B cell (primary cell): ENCODE results near the gene CYB5R3. TPM values are rescaled to one million over a fixed set of nuclear protein-coding genes. Genes with fewer than 3 reads are reported as not detected.
A peak's percentile ranks its signal among the peaks of the same experiment; 100 is the strongest.

Experiments
- ATAC-seq: fragments of 200-7000 bp; cut with Tn5 transposase; one replicate; pipeline ENCODE4 v1.10.0; 2021; ENCODE audit warnings: low read depth, mild to moderate bottlenecking, moderate number of reproducible peaks, moderate library complexity
- CTCF ChIA-PET: fragments of 350-600 bp; sonication (Branson Sonifier 250); formaldehyde crosslinking; loops from one replicate; lab custom pipeline; 2021; ENCODE audit warnings: antibody characterized with exemption, inconsistent platforms; lab: Charles Lee
- POLR2A ChIA-PET: fragments of 350-600 bp; sonication (Branson Sonifier 250); formaldehyde crosslinking; loops from one replicate; lab custom pipeline; 2021; ENCODE audit warnings: antibody characterized with exemption; lab: Charles Lee
- DNase-seq: peaks from one replicate; pipeline ENCODE4 v3.0.0; 2013
- H2AFZ ChIP-seq: 2 replicates; pipeline ENCODE4 v1.6.1; 2012; ENCODE audit warnings: mild to moderate bottlenecking, low read depth, low read length; ENCODE audit not compliant: insufficient read depth, poor library complexity, severe bottlenecking
- H3K27ac ChIP-seq, 2 donors: 1 replicate in 1 of 2; 2 replicates in 1 of 2; pipeline ENCODE4 v1.5.1; 2012 to 2013; ENCODE audit warnings: low read length in 2 of 2, mild to moderate bottlenecking in 2 of 2, moderate library complexity in 1 of 2
- H3K27me3 ChIP-seq, 4 experiments: fragments of 200-600 bp in 1 of 4; sonication (generic) in 1 of 4; replicated peaks in 1 of 4; 1 replicate in 2 of 4; 2 replicates in 2 of 4; pipeline versions ENCODE4 v1.6.1 to v1.7.0; 2013 to 2016; ENCODE audit warnings: low read length in 3 of 4, mild to moderate bottlenecking in 2 of 4, mixed read lengths in 1 of 4, moderate library complexity in 1 of 4; ENCODE audit not compliant: insufficient read depth in 4 of 4, control insufficient read depth in 3 of 4; ENCODE audit errors: control extremely low read depth in 1 of 4
- H3K36me3 ChIP-seq, 2 experiments: replicated peaks in 1 of 2; 1 replicate in 1 of 2; 2 replicates in 1 of 2; pipeline versions ENCODE4 v1.6.1 to v1.7.1; 2013; ENCODE audit warnings: low read length in 1 of 2; ENCODE audit not compliant: insufficient read depth in 2 of 2, control insufficient read depth in 1 of 2; ENCODE audit errors: control extremely low read depth in 1 of 2, extremely low read depth in 1 of 2
- H3K4me1 ChIP-seq, 2 donors: fragments of 200-600 bp in 1 of 2; sonication (generic) in 1 of 2; 1 replicate in 1 of 2; 2 replicates in 1 of 2; pipeline versions ENCODE4 v1.5.1 to v1.6.1; 2013 to 2017; ENCODE audit warnings: low read length in 2 of 2; ENCODE audit not compliant: control insufficient read depth in 2 of 2, insufficient read depth in 2 of 2
- H3K4me2 ChIP-seq: replicated peaks from 2 replicates; pipeline ENCODE3; 2012; ENCODE audit warnings: mild to moderate bottlenecking, low read depth, low read length; ENCODE audit not compliant: poor library complexity, severe bottlenecking
- H3K4me3 ChIP-seq, 5 experiments: fragments of 200-600 bp in 1 of 5; sonication (generic) in 1 of 5; 1 replicate in 3 of 5; 2 replicates in 2 of 5; pipeline versions ENCODE4 v1.5.1 to v1.7.0; 2011 to 2016; ENCODE audit warnings: low read length in 4 of 5, mild to moderate bottlenecking in 4 of 5, low read depth in 2 of 5, control low read depth in 1 of 5, moderate library complexity in 1 of 5; ENCODE audit not compliant: insufficient read depth in 1 of 5; ENCODE audit errors: control extremely low read depth in 1 of 5, extremely low read depth in 1 of 5
- H3K79me2 ChIP-seq: fragments of 200-600 bp; sonication (generic); one replicate; pipeline ENCODE4 v1.6.0; 2016; ENCODE audit warnings: low read length; ENCODE audit not compliant: control insufficient read depth, insufficient read depth
- H3K9ac ChIP-seq: fragments of 200-600 bp; sonication (generic); 2 replicates; pipeline ENCODE4 v1.6.1; 2017; ENCODE audit warnings: mild to moderate bottlenecking, low read length, moderate library complexity
- H3K9me3 ChIP-seq, 3 donors: one replicate each; pipeline versions ENCODE4 v1.6.1 to v1.7.1; 2013; ENCODE audit warnings: low read length in 2 of 3; ENCODE audit not compliant: control insufficient read depth in 2 of 3, insufficient read depth in 1 of 3; ENCODE audit errors: control extremely low read depth in 1 of 3
- H4K20me1 ChIP-seq: 2 replicates; pipeline ENCODE4 v1.6.0; 2012; ENCODE audit warnings: mild to moderate bottlenecking, low read length; ENCODE audit not compliant: insufficient read depth, control insufficient read depth, poor library complexity, severe bottlenecking
- H3K27ac Mint-ChIP-seq: one replicate; pipeline ENCODE4 v1.8.0; 2021; ENCODE audit warnings: mixed read lengths
- H3K27me3 Mint-ChIP-seq: one replicate; pipeline ENCODE4 v1.8.0; 2021; ENCODE audit warnings: mixed read lengths
- H3K4me1 Mint-ChIP-seq: one replicate; pipeline ENCODE4 v1.8.0; 2021; ENCODE audit warnings: mixed read lengths
- H3K4me3 Mint-ChIP-seq: one replicate; pipeline ENCODE4 v1.8.0; 2021; ENCODE audit warnings: mixed read lengths
- H3K9me3 Mint-ChIP-seq: one replicate; pipeline ENCODE4 v1.8.0; 2022; ENCODE audit warnings: mixed read lengths; ENCODE audit not compliant: insufficient read depth
- CTCF ChIP-seq: fragments of 200-600 bp; IDR thresholded peaks from one replicate; pipeline ENCODE4 v1.8.0; 2022; ENCODE audit warnings: antibody characterized with exemption, mild to moderate bottlenecking
- EZH2 ChIP-seq: IDR thresholded peaks from 2 replicates; pipeline ENCODE4 v1.6.1; 2012; ENCODE audit warnings: borderline replicate concordance, low read depth, mild to moderate bottlenecking, moderate library complexity, low read length; ENCODE audit not compliant: insufficient read depth, poor library complexity, severe bottlenecking
- WGBS: methylation state at CpG from one replicate; pipeline ENCODE4 v1.1.5; 2013; ENCODE audit warnings: missing lambda C conversion rate; ENCODE audit not compliant: insufficient coverage; 5-methylcytosine and 5-hydroxymethylcytosine counted together
- intact Hi-C: fragments of 100-400 bp; cut with micrococcal nuclease; formaldehyde crosslinking; loops from one replicate; pipeline ENCODE4 v1.10.0; 2022
- polyA plus RNA-seq: library from polyadenylated mRNA; depleted of rRNA; stranded (reverse); fragments of >200 nt; gene quantifications from 2 replicates; pipeline ENCODE4 v1.2.3, GENCODE V29; 2012
- total RNA-seq, 2 donors: library from RNA; stranded (reverse); fragments of 120-200 nt in 1 of 2; gene quantifications; 1 replicate in 1 of 2; 2 replicates in 1 of 2; pipeline versions ENCODE4 v1.2.3 to v1.2.4, GENCODE V29; 2013 to 2022

The CYB5R3 gene
- total and polyA plus RNA-seq, 2 donors (not counting 1 experiment from before 2014, with no cell fraction given): 60.8 to 79.2 TPM

GRCh38 chr22:42648368-42649245 lies 585 bp downstream of the CYB5R3 start:
- Histone ChIP-seq H3K9me3 (no peaks in the 10 kb centered on the region), H3K79me2 (peaks cover 76% of the 10 kb centered on the region), H3K4me2 (peak overlapping the region; percentile 99), H2AFZ (peak overlapping the region; percentile 86), H3K36me3 (peaks cover 0 to 7% of the 10 kb centered on the region in 2 experiments), H3K4me1 (peaks cover 50 to 60% of the 10 kb centered on the region in 2 donors), H3K4me3 (peak overlapping the region; percentile 72 to 86 (median 82)), H4K20me1 (peaks cover 51% of the 10 kb centered on the region), H3K27ac (peak overlapping the region; percentile 28 to 85), H3K27me3 (no peaks in the 10 kb centered on the region), H3K9ac (peak overlapping the region; percentile 96)
- H3K27me3 Mint-ChIP-seq: no peaks in the 10 kb centered on the region
- peak overlapping the region; percentile 99 for H3K4me3 Mint-ChIP-seq
- no peaks in the 10 kb centered on the region for H3K9me3 Mint-ChIP-seq
- TF ChIP-seq CTCF: no peak
- WGBS: 2% methylated on average over 47 of the region's 49 CpGs
- DNase-seq (peak; percentile 71), ATAC-seq (peak; percentile 69)
- peaks cover 56% of the 10 kb centered on the region for H3K4me1 Mint-ChIP-seq
- intact Hi-C loops: loop anchor here (1.0 to 2.0 kb wide), 2 partner anchors 14 to 33 kb away; no protein-coding TSS in a partner anchor
- H3K27ac Mint-ChIP-seq: peak overlapping the region; percentile 98
- ChIA-PET POLR2A (interaction anchor here (0.5 to 2.0 kb wide), 4 partner anchors 27 to 286 kb away, joined by 3 to 23 read pairs (median 8); partner anchors contain the start of gene POLDIP3), CTCF (interaction anchor here (0.6 to 2.3 kb wide), 2 partner anchors 15 to 27 kb away, joined by 3 to 10 read pairs; no protein-coding TSS in a partner anchor)

DNA sequence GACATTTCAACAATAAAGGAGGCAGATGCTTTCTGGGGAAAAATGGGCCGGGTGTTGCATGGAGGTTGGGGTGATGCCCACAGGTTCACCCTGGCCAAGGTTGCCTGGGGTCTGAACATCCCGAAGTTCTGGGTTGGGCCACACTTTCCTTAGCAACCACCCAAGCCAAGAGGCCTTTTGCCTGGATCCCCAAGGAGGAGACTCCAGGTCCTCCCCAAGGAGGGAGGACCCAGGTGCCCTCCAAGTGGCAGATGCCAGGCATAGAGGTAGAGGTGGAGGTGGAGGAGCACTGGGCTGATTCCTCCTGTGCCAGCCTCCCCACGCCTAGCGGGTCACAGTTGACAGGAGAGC lies 1.2 kb downstream of the CYB5R3 start:
- Histone ChIP-seq H2AFZ (peak overlapping the region; percentile 22), H3K27ac (peak overlapping the region in 1 of 2 donors; percentile 85), H3K36me3 (peaks cover 0 to 7% of the 10 kb centered on the region in 2 experiments), H4K20me1 (peaks cover 57% of the 10 kb centered on the region), H3K9me3 (no peaks in the 10 kb centered on the region), H3K9ac (peak overlapping the region; percentile 96), H3K27me3 (no peaks in the 10 kb centered on the region), H3K4me1 (peaks cover 56 to 62% of the 10 kb centered on the region in 2 donors), H3K79me2 (peaks cover 81% of the 10 kb centered on the region), H3K4me3 (peak overlapping the region in 4 of 5 experiments; percentile 72 to 85 (median 80)), H3K4me2 (peak overlapping the region; percentile 99)
- TF ChIP-seq EZH2 (no peak), CTCF (no peak)
- H3K27me3 Mint-ChIP-seq: no peaks in the 10 kb centered on the region
- H3K4me1 Mint-ChIP-seq: peaks cover 60% of the 10 kb centered on the region
- ATAC-seq (no peak), DNase-seq (no peak)
- POLR2A ChIA-PET: no interaction called here
- no peaks in the 10 kb centered on the region for H3K9me3 Mint-ChIP-seq
- 83% methylated on average over 2 of the region's 4 CpGs for WGBS
- CTCF ChIA-PET: no interaction called here
- intact Hi-C loops: loop anchor here (2.0 kb wide), 1 partner anchor 15 kb away; no protein-coding TSS in a partner anchor
- H3K27ac Mint-ChIP-seq: peak overlapping the region; percentile 98
- H3K4me3 Mint-ChIP-seq: peak overlapping the region; percentile 99
